Bronchial epithelial cell (primary cell): ENCODE data around the gene HMGCR. TPM values are rescaled to one million over a fixed set of nuclear protein-coding genes. Genes with fewer than 3 reads are reported as not detected.
"Not testable (repeated sequence)": the region's sequence is repeated elsewhere in the genome, so short reads cannot be mapped to it uniquely, and the experiment has no call there.

ENCODE experiments used
- DNase-seq: peaks from one replicate; pipeline ENCODE4 v3.0.0-alpha.2; 2010; ENCODE audit warnings: low read depth
- FAIRE-seq: peaks from 2 replicates; lab custom pipeline; 2011; peaks lifted over from hg19 to GRCh38; lab: Jason Lieb, UNC
- H3K27me3 ChIP-seq: 2 replicates; pipeline ENCODE4 v1.5.1; 2011; ENCODE audit warnings: low read length; ENCODE audit not compliant: control insufficient read depth, insufficient read depth
- H3K36me3 ChIP-seq: 2 replicates; pipeline ENCODE4 v1.5.1; 2011; ENCODE audit warnings: low read length; ENCODE audit not compliant: control insufficient read depth, insufficient read depth
- H3K4me3 ChIP-seq: 2 replicates; pipeline ENCODE4 v1.5.1; 2011; ENCODE audit warnings: mild to moderate bottlenecking, low read depth, low read length, control low read depth
- CTCF ChIP-seq: IDR thresholded peaks from 2 replicates; pipeline ENCODE4 v1.5.1; 2011; ENCODE audit warnings: mild to moderate bottlenecking, moderate library complexity, low read length, control low read depth, inconsistent platforms; ENCODE audit not compliant: insufficient read depth, severe bottlenecking
- total RNA-seq: library from RNA; depleted of rRNA; stranded (reverse); fragments of >200 nt; gene quantifications from 2 replicates; pipeline ENCODE4 v1.2.1, GENCODE V29; 2014

The HMGCR gene
- total RNA-seq, 1 donor from 2014 or later, result 83.7 TPM

GRCh38 chr5:75331095-75332090 lies 5.6 kb upstream of the HMGCR start:
- no peak for TF ChIP-seq CTCF

GRCh38 chr5:75333759-75334158 lies 3.3 kb upstream of the HMGCR start:
- H3K4me3 ChIP-seq, FAIRE-seq, H3K36me3 ChIP-seq, DNase-seq, H3K27me3 ChIP-seq: not testable (repeated sequence)

More at GRCh38 chr5:75331095-75332090, 5.6 kb upstream of the HMGCR start:
- Histone ChIP-seq H3K36me3 (no peaks in the 10 kb centered on the region), H3K27me3 (no peaks in the 10 kb centered on the region), H3K4me3 (no peak overlapping the region)
- FAIRE-seq (no peak), DNase-seq (no peak)

- not testable (repeated sequence) for H3K36me3 ChIP-seq, DNase-seq, FAIRE-seq, H3K4me3 ChIP-seq, H3K27me3 ChIP-seq
These were observed 2.6 kb upstream of the HMGCR start for GRCh38 chr5:75334413-75334812.

GRCh38 chr5:75335486-75335885 lies 1.5 kb upstream of the HMGCR start:
- TF ChIP-seq CTCF, result no peak

GRCh38 chr5:75335952-75336614 lies 937 bp upstream of the HMGCR start:
- DNase-seq, result peak; percentile 89
- Histone ChIP-seq H3K27me3 (no peaks in the 10 kb centered on the region), H3K4me3 (peak overlapping the region; percentile 93), H3K36me3 (no peaks in the 10 kb centered on the region)
- peak; percentile 53 for TF ChIP-seq CTCF
- FAIRE-seq, result no peak

More at GRCh38 chr5:75335486-75335885, 1.5 kb upstream of the HMGCR start:
- Histone ChIP-seq H3K4me3 (no peak overlapping the region), H3K27me3 (no peaks in the 10 kb centered on the region), H3K36me3 (no peaks in the 10 kb centered on the region)
- DNase-seq, result no peak
- FAIRE-seq, result no peak

- FAIRE-seq (no peak), DNase-seq (no peak)
- H3K27me3 ChIP-seq, result no peaks in the 10 kb centered on the region
- no peak for TF ChIP-seq CTCF
- H3K36me3 ChIP-seq, result no peaks in the 10 kb centered on the region
- peak overlapping the region; percentile 93 for H3K4me3 ChIP-seq
These were observed 474 bp downstream of the HMGCR start for GRCh38 chr5:75337366-75338021.
